Measurements from ENCODE around the gene WASF3. TPM values are rescaled to one million over a fixed set of nuclear protein-coding genes. Genes with fewer than 3 reads are reported as not detected.

Gene WASF3
- 14.7 and 15.9 TPM in 2 replicates for total RNA-seq

GRCh38 chr13:26557393-26558073, at the start of gene WASF3:
WASF3 (plus strand) TSS chr13:26557683; CDS start chr13:26642271, 84,588 bp downstream.

Other genes starting within 250 kb of the WASF3 start
- not detected in 2 replicates for gene GPR12, start 203.1 kb downstream of the WASF3 start, total RNA-seq

Measured in hair follicle dermal papilla cell (primary cell).